IMR-90 (cell line): ENCODE data around the gene HCN3. TPM values are rescaled to one million over a fixed set of nuclear protein-coding genes. Genes with fewer than 3 reads are reported as not detected.

ENCODE experiments used
- ATAC-seq: fragments of 200-7000 bp; cut with Tn5 transposase; 2 replicates; pipeline ENCODE4 v1.9.1; 2020; ENCODE audit warnings: low read depth, mild to moderate bottlenecking, moderate library complexity
- BruUV-seq: library from RNA; stranded (reverse); fragments of 400-500 nt; replicated peaks from 2 replicates; lab custom pipeline; 2021; lab: Mats Ljungman, UMichigan
- CTCF ChIA-PET: fragments of 300-600 bp; formaldehyde crosslinking; extraction: SDS; loops from one replicate; lab custom pipeline; 2021; ENCODE audit warnings: antibody characterized with exemption; lab: Yijun Ruan, JAX
- POLR2A ChIA-PET: fragments of 300-600 bp; sonication (Branson Sonifier 250); formaldehyde crosslinking; loops from one replicate; lab custom pipeline; 2022; ENCODE audit warnings: antibody characterized with exemption; ENCODE audit not compliant: unreplicated experiment; lab: Charles Lee
- DNase-seq: peaks from one replicate; pipeline ENCODE4 v3.0.0; 2013
- H2AFZ ChIP-seq: replicated peaks from 2 replicates; pipeline ENCODE3; 2013; ENCODE audit warnings: low read length, mild to moderate bottlenecking; ENCODE audit not compliant: poor library complexity
- H2AK5ac ChIP-seq: 2 replicates; pipeline ENCODE4 v1.6.1; 2013; ENCODE audit warnings: low read depth, low read length, inconsistent platforms
- H2AK9ac ChIP-seq: replicated peaks from 2 replicates; pipeline ENCODE3; 2013; ENCODE audit warnings: mild to moderate bottlenecking, low read depth, low read length, moderate library complexity; ENCODE audit not compliant: poor library complexity
- H2BK120ac ChIP-seq: 2 replicates; pipeline ENCODE4 v1.6.1; 2013; ENCODE audit warnings: low read depth, low read length, inconsistent platforms
- H2BK15ac ChIP-seq: 3 replicates; pipeline ENCODE4 v1.6.1; 2013; ENCODE audit warnings: low read depth, low read length, inconsistent platforms
- H2BK20ac ChIP-seq: 2 replicates; pipeline ENCODE4 v1.6.1; 2013; ENCODE audit warnings: low read depth, mild to moderate bottlenecking, inconsistent platforms, low read length, moderate library complexity
- H2BK5ac ChIP-seq: 2 replicates; pipeline ENCODE4 v1.6.1; 2013; ENCODE audit warnings: mild to moderate bottlenecking, low read depth, low read length, inconsistent platforms; ENCODE audit not compliant: poor library complexity, severe bottlenecking
- H3K14ac ChIP-seq: replicated peaks from 2 replicates; pipeline ENCODE4 v1.6.1; 2013; ENCODE audit warnings: low read depth, low read length, inconsistent platforms
- H3K18ac ChIP-seq: 2 replicates; pipeline ENCODE4 v1.6.1; 2013; ENCODE audit warnings: low read depth, low read length, control low read depth
- H3K23ac ChIP-seq: 2 replicates; pipeline ENCODE4 v1.6.1; 2013; ENCODE audit warnings: low read depth, low read length, inconsistent platforms
- H3K27ac ChIP-seq: 2 replicates; pipeline ENCODE4 v1.5.1; 2013; ENCODE audit warnings: mild to moderate bottlenecking, control low read depth, low read length; ENCODE audit not compliant: insufficient read depth
- H3K27me3 ChIP-seq: 2 replicates; pipeline ENCODE4 v1.6.1; 2013; ENCODE audit warnings: low read length; ENCODE audit not compliant: control insufficient read depth, insufficient read depth
- H3K36me3 ChIP-seq: 2 replicates; pipeline ENCODE4 v1.6.1; 2013; ENCODE audit warnings: low read length, mixed read lengths; ENCODE audit not compliant: control insufficient read depth, insufficient read depth
- H3K4ac ChIP-seq: 2 replicates; pipeline ENCODE4 v1.6.1; 2013; ENCODE audit warnings: low read depth, low read length, inconsistent platforms
- H3K4me1 ChIP-seq: 2 replicates; pipeline ENCODE4 v1.6.1; 2013; ENCODE audit warnings: low read length, mixed read lengths; ENCODE audit not compliant: control insufficient read depth, insufficient read depth
- H3K4me2 ChIP-seq: 2 replicates; pipeline ENCODE4 v1.6.1; 2013; ENCODE audit warnings: low read depth, mild to moderate bottlenecking, control low read depth, low read length, moderate library complexity
- H3K4me3 ChIP-seq: 2 replicates; pipeline ENCODE4 v1.5.1; 2013; ENCODE audit warnings: low read depth, mild to moderate bottlenecking, control low read depth, low read length, moderate library complexity; ENCODE audit not compliant: insufficient read depth
- H3K56ac ChIP-seq: 2 replicates; pipeline ENCODE4 v1.6.1; 2013; ENCODE audit warnings: low read length, inconsistent platforms; ENCODE audit not compliant: insufficient read depth; ENCODE audit errors: extremely low read depth
- H3K79me1 ChIP-seq, 2 experiments: 2 replicates each; pipeline ENCODE4 v1.6.1; 2013; ENCODE audit warnings: low read length in 2 of 2, inconsistent platforms in 1 of 2, low read depth in 1 of 2
- H3K9ac ChIP-seq: 2 replicates; pipeline ENCODE4 v1.6.1; 2013; ENCODE audit warnings: low read depth, low read length, control low read depth
- H3K9me1 ChIP-seq: 2 replicates; pipeline ENCODE4 v1.6.1; 2013; ENCODE audit warnings: low read length, inconsistent platforms; ENCODE audit not compliant: insufficient read depth
- H3K9me3 ChIP-seq: 2 replicates; pipeline ENCODE4 v1.6.1; 2013; ENCODE audit warnings: low read length; ENCODE audit not compliant: control insufficient read depth, insufficient read depth
- H4K20me1 ChIP-seq: 2 replicates; pipeline ENCODE4 v1.6.1; 2013; ENCODE audit warnings: low read length, inconsistent platforms; ENCODE audit not compliant: insufficient read depth
- H4K5ac ChIP-seq: 2 replicates; pipeline ENCODE4 v1.6.1; 2013; ENCODE audit warnings: mild to moderate bottlenecking, low read depth, low read length, control low read depth
- H4K8ac ChIP-seq, 2 experiments: 2 replicates each; pipeline ENCODE4 v1.6.1; 2013; ENCODE audit warnings: low read depth in 2 of 2, low read length in 2 of 2, control low read depth in 1 of 2, inconsistent platforms in 1 of 2
- H4K91ac ChIP-seq: 2 replicates; pipeline ENCODE4 v1.6.1; 2013; ENCODE audit warnings: low read depth, low read length, inconsistent platforms; ENCODE audit not compliant: insufficient read depth
- CEBPB ChIP-seq: IDR thresholded peaks from 2 replicates; pipeline ENCODE4 v1.6.1; 2012; ENCODE audit warnings: low read depth, low read length, improper control_type of control experiment
- CHD1 ChIP-seq: IDR thresholded peaks from 2 replicates; pipeline ENCODE4 v1.6.1; 2012; ENCODE audit warnings: low read depth, low read length, improper control_type of control experiment
- FOS ChIP-seq: fragments of 150-350 bp; IDR thresholded peaks from 2 replicates; pipeline ENCODE4 v1.6.1; 2016; ENCODE audit warnings: low read depth, low read length
- MAFK ChIP-seq: IDR thresholded peaks from 2 replicates; pipeline ENCODE4 v1.6.1; 2012; ENCODE audit warnings: low read depth, low read length, improper control_type of control experiment
- MAZ ChIP-seq: IDR thresholded peaks from 2 replicates; pipeline ENCODE4 v1.6.1; 2012; ENCODE audit warnings: low read depth, mild to moderate bottlenecking, low read length, improper control_type of control experiment, moderate library complexity, borderline replicate concordance
- MXI1 ChIP-seq: IDR thresholded peaks from 2 replicates; pipeline ENCODE4 v1.6.1; 2012; ENCODE audit warnings: low read depth, mild to moderate bottlenecking, low read length, moderate library complexity, borderline replicate concordance
- POLR2A ChIP-seq: IDR thresholded peaks from 2 replicates; pipeline ENCODE4 v1.6.1; 2012; ENCODE audit warnings: mild to moderate bottlenecking, low read depth, low read length
- RAD21 ChIP-seq: IDR thresholded peaks from 2 replicates; pipeline ENCODE4 v1.6.1; 2012; ENCODE audit warnings: low read length, improper control_type of control experiment
- RFX5 ChIP-seq: IDR thresholded peaks from 2 replicates; pipeline ENCODE4 v1.8.0; 2012; ENCODE audit warnings: low read depth, mild to moderate bottlenecking, low read length, moderate library complexity
- WGBS, 2 experiments: methylation state at CpG; one replicate each; pipeline versions ENCODE4 v1.1.5 to v1.1.7; 2013; ENCODE audit warnings: missing lambda C conversion rate in 2 of 2; ENCODE audit not compliant: insufficient read length in 1 of 2; ENCODE audit errors: extremely low coverage in 2 of 2; 5-methylcytosine and 5-hydroxymethylcytosine counted together
- dilution Hi-C: fragments of 300-500 bp; cut with HindIII; formaldehyde crosslinking; loops from one replicate; pipeline ENCODE4 v1.14.3; 2018; ENCODE audit warnings: low sequenced_read_pairs; ENCODE audit not compliant: unreplicated experiment
- in situ Hi-C: fragments of 300-500 bp; cut with MboI; formaldehyde crosslinking; loops from 3 replicates; pipeline ENCODE4 v1.14.3; 2019; ENCODE audit warnings: low sequenced_read_pairs, inconsistent platforms, mixed read lengths
- intact Hi-C: fragments of 100-400 bp; cut with micrococcal nuclease; formaldehyde crosslinking; loops from 2 replicates; pipeline ENCODE4 v1.10.0; 2022
- polyA plus RNA-seq, 3 experiments: library from polyadenylated mRNA; depleted of rRNA; stranded (reverse); fragments of >200 nt; gene quantifications; 2 replicates each; pipeline ENCODE4 v1.2.3, GENCODE V29; 2012; ENCODE audit warnings: low replicate concordance in 1 of 3
- total RNA-seq: library from RNA; depleted of rRNA; stranded (reverse); fragments of >200 nt; gene quantifications from 2 replicates; pipeline ENCODE4 v1.2.3, GENCODE V29; 2012
- TF ChIP-seq, protein P1 (sequence below): fragments of 150-350 bp; IDR thresholded peaks from 2 replicates; pipeline ENCODE4 v1.6.1; 2017; ENCODE audit warnings: mild to moderate bottlenecking, antibody characterized with exemption, low read length, low read depth
- TF ChIP-seq, protein P2 (sequence below): conservative IDR thresholded peaks from 2 replicates; pipeline ENCODE4 v1.5.1; 2012; ENCODE audit warnings: mild to moderate bottlenecking, low read depth, low read length, improper control_type of control experiment

HCN3 gene
- total and polyA plus RNA-seq, 2 of the 4 experiments (the other 2 are of a cell fraction) = 0.36 to 2.7 TPM

DNA sequence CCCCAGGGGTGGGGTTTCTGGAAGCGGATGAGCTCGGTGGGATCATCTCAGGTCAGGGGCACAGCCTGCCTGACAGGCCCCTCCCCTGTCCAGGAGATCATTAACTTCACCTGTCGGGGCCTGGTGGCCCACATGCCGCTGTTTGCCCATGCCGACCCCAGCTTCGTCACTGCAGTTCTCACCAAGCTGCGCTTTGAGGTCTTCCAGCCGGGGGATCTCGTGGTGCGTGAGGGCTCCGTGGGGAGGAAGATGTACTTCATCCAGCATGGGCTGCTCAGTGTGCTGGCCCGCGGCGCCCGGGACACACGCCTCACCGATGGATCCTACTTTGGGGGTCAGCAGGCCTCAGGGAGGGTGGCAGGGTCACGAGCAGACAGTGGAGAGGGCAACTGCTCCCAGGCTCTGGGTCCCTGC is 8.4 kb downstream of the HCN3 start:
- Histone ChIP-seq H3K9me3 (no peaks in the 10 kb centered on the region), H3K4me1 (no peaks in the 10 kb centered on the region), H2BK15ac (no peak overlapping the region), H4K91ac (no peak overlapping the region), H3K9ac (no peak overlapping the region), H3K36me3 (no peaks in the 10 kb centered on the region), H3K27me3 (peaks cover 3% of the 10 kb centered on the region), H3K9me1 (peaks cover 3% of the 10 kb centered on the region; the same call in 1 of the 2 replicates), H3K56ac (no peak overlapping the region), H2AFZ (no peak overlapping the region), H4K20me1 (no peaks in the 10 kb centered on the region), H3K4ac (no peak overlapping the region), H3K4me2 (no peak overlapping the region), H3K27ac (no peak overlapping the region), H2BK5ac (no peak overlapping the region), H3K79me1 (no peaks in the 10 kb centered on the region), H4K5ac (no peak overlapping the region), H2BK20ac (no peak overlapping the region), H2AK9ac (no peak overlapping the region), H2BK120ac (no peak overlapping the region), H2AK5ac (no peak overlapping the region), H3K23ac (no peak overlapping the region), H4K8ac (no peak overlapping the region), H3K4me3 (no peak overlapping the region), H3K14ac (no peak overlapping the region), H3K18ac (no peak overlapping the region)
- TF ChIP-seq, protein P1, sequence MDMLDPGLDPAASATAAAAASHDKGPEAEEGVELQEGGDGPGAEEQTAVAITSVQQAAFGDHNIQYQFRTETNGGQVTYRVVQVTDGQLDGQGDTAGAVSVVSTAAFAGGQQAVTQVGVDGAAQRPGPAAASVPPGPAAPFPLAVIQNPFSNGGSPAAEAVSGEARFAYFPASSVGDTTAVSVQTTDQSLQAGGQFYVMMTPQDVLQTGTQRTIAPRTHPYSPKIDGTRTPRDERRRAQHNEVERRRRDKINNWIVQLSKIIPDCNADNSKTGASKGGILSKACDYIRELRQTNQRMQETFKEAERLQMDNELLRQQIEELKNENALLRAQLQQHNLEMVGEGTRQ = no peak
- TF ChIP-seq MAFK (no peak), RFX5 (no peak), FOS (no peak), CEBPB (no peak), RAD21 (no peak), MAZ (no peak), POLR2A (no peak), CHD1 (no peak), MXI1 (no peak)
- TF ChIP-seq, protein P2, sequence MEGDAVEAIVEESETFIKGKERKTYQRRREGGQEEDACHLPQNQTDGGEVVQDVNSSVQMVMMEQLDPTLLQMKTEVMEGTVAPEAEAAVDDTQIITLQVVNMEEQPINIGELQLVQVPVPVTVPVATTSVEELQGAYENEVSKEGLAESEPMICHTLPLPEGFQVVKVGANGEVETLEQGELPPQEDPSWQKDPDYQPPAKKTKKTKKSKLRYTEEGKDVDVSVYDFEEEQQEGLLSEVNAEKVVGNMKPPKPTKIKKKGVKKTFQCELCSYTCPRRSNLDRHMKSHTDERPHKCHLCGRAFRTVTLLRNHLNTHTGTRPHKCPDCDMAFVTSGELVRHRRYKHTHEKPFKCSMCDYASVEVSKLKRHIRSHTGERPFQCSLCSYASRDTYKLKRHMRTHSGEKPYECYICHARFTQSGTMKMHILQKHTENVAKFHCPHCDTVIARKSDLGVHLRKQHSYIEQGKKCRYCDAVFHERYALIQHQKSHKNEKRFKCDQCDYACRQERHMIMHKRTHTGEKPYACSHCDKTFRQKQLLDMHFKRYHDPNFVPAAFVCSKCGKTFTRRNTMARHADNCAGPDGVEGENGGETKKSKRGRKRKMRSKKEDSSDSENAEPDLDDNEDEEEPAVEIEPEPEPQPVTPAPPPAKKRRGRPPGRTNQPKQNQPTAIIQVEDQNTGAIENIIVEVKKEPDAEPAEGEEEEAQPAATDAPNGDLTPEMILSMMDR = no peak
- POLR2A ChIA-PET = no interaction called here
- dilution Hi-C loops (no loop called here), intact Hi-C loops (no loop called here), in situ Hi-C loops (no loop called here)
- no peak for DNase-seq
- WGBS, 2 experiments = 91% methylated on average over 8 of the region's 18 CpGs; no CpG with 5 or more reads in 1 of the 2 experiments
- CTCF ChIA-PET = no interaction called here
- ATAC-seq = no peak
- BruUV-seq = no TSS peak
